IMR-90 (cell line): Measurements from ENCODE around the gene SSR1. TPM values are rescaled to one million over a fixed set of nuclear protein-coding genes. Genes with fewer than 3 reads are reported as not detected.

ENCODE experiments used
- ATAC-seq: fragments of 200-7000 bp; cut with Tn5 transposase; 2 replicates; pipeline ENCODE4 v1.9.1; 2020; ENCODE audit warnings: low read depth, mild to moderate bottlenecking, moderate library complexity
- BruUV-seq: library from RNA; stranded (reverse); fragments of 400-500 nt; replicated peaks from 2 replicates; lab custom pipeline; 2021; lab: Mats Ljungman, UMichigan
- CTCF ChIA-PET: fragments of 300-600 bp; formaldehyde crosslinking; extraction: SDS; loops from one replicate; lab custom pipeline; 2021; ENCODE audit warnings: antibody characterized with exemption; lab: Yijun Ruan, JAX
- POLR2A ChIA-PET: fragments of 300-600 bp; sonication (Branson Sonifier 250); formaldehyde crosslinking; loops from one replicate; lab custom pipeline; 2022; ENCODE audit warnings: antibody characterized with exemption; ENCODE audit not compliant: unreplicated experiment; lab: Charles Lee
- DNase-seq: peaks from one replicate; pipeline ENCODE4 v3.0.0; 2013
- H2AFZ ChIP-seq: replicated peaks from 2 replicates; pipeline ENCODE3; 2013; ENCODE audit warnings: low read length, mild to moderate bottlenecking; ENCODE audit not compliant: poor library complexity
- H2AK5ac ChIP-seq: 2 replicates; pipeline ENCODE4 v1.6.1; 2013; ENCODE audit warnings: low read depth, low read length, inconsistent platforms
- H2AK9ac ChIP-seq: replicated peaks from 2 replicates; pipeline ENCODE3; 2013; ENCODE audit warnings: mild to moderate bottlenecking, low read depth, low read length, moderate library complexity; ENCODE audit not compliant: poor library complexity
- H2BK120ac ChIP-seq: 2 replicates; pipeline ENCODE4 v1.6.1; 2013; ENCODE audit warnings: low read depth, low read length, inconsistent platforms
- H2BK15ac ChIP-seq: 3 replicates; pipeline ENCODE4 v1.6.1; 2013; ENCODE audit warnings: low read depth, low read length, inconsistent platforms
- H2BK20ac ChIP-seq: 2 replicates; pipeline ENCODE4 v1.6.1; 2013; ENCODE audit warnings: low read depth, mild to moderate bottlenecking, inconsistent platforms, low read length, moderate library complexity
- H2BK5ac ChIP-seq: 2 replicates; pipeline ENCODE4 v1.6.1; 2013; ENCODE audit warnings: mild to moderate bottlenecking, low read depth, low read length, inconsistent platforms; ENCODE audit not compliant: poor library complexity, severe bottlenecking
- H3K14ac ChIP-seq: replicated peaks from 2 replicates; pipeline ENCODE4 v1.6.1; 2013; ENCODE audit warnings: low read depth, low read length, inconsistent platforms
- H3K18ac ChIP-seq: 2 replicates; pipeline ENCODE4 v1.6.1; 2013; ENCODE audit warnings: low read depth, low read length, control low read depth
- H3K23ac ChIP-seq: 2 replicates; pipeline ENCODE4 v1.6.1; 2013; ENCODE audit warnings: low read depth, low read length, inconsistent platforms
- H3K27ac ChIP-seq: 2 replicates; pipeline ENCODE4 v1.5.1; 2013; ENCODE audit warnings: mild to moderate bottlenecking, control low read depth, low read length; ENCODE audit not compliant: insufficient read depth
- H3K27me3 ChIP-seq: 2 replicates; pipeline ENCODE4 v1.6.1; 2013; ENCODE audit warnings: low read length; ENCODE audit not compliant: control insufficient read depth, insufficient read depth
- H3K36me3 ChIP-seq: 2 replicates; pipeline ENCODE4 v1.6.1; 2013; ENCODE audit warnings: low read length, mixed read lengths; ENCODE audit not compliant: control insufficient read depth, insufficient read depth
- H3K4ac ChIP-seq: 2 replicates; pipeline ENCODE4 v1.6.1; 2013; ENCODE audit warnings: low read depth, low read length, inconsistent platforms
- H3K4me1 ChIP-seq: 2 replicates; pipeline ENCODE4 v1.6.1; 2013; ENCODE audit warnings: low read length, mixed read lengths; ENCODE audit not compliant: control insufficient read depth, insufficient read depth
- H3K4me2 ChIP-seq: 2 replicates; pipeline ENCODE4 v1.6.1; 2013; ENCODE audit warnings: low read depth, mild to moderate bottlenecking, control low read depth, low read length, moderate library complexity
- H3K4me3 ChIP-seq: 2 replicates; pipeline ENCODE4 v1.5.1; 2013; ENCODE audit warnings: low read depth, mild to moderate bottlenecking, control low read depth, low read length, moderate library complexity; ENCODE audit not compliant: insufficient read depth
- H3K56ac ChIP-seq: 2 replicates; pipeline ENCODE4 v1.6.1; 2013; ENCODE audit warnings: low read length, inconsistent platforms; ENCODE audit not compliant: insufficient read depth; ENCODE audit errors: extremely low read depth
- H3K79me1 ChIP-seq, 2 experiments: 2 replicates each; pipeline ENCODE4 v1.6.1; 2013; ENCODE audit warnings: low read length in 2 of 2, inconsistent platforms in 1 of 2, low read depth in 1 of 2
- H3K9ac ChIP-seq: 2 replicates; pipeline ENCODE4 v1.6.1; 2013; ENCODE audit warnings: low read depth, low read length, control low read depth
- H3K9me1 ChIP-seq: 2 replicates; pipeline ENCODE4 v1.6.1; 2013; ENCODE audit warnings: low read length, inconsistent platforms; ENCODE audit not compliant: insufficient read depth
- H3K9me3 ChIP-seq: 2 replicates; pipeline ENCODE4 v1.6.1; 2013; ENCODE audit warnings: low read length; ENCODE audit not compliant: control insufficient read depth, insufficient read depth
- H4K20me1 ChIP-seq: 2 replicates; pipeline ENCODE4 v1.6.1; 2013; ENCODE audit warnings: low read length, inconsistent platforms; ENCODE audit not compliant: insufficient read depth
- H4K5ac ChIP-seq: 2 replicates; pipeline ENCODE4 v1.6.1; 2013; ENCODE audit warnings: mild to moderate bottlenecking, low read depth, low read length, control low read depth
- H4K8ac ChIP-seq, 2 experiments: 2 replicates each; pipeline ENCODE4 v1.6.1; 2013; ENCODE audit warnings: low read depth in 2 of 2, low read length in 2 of 2, control low read depth in 1 of 2, inconsistent platforms in 1 of 2
- H4K91ac ChIP-seq: 2 replicates; pipeline ENCODE4 v1.6.1; 2013; ENCODE audit warnings: low read depth, low read length, inconsistent platforms; ENCODE audit not compliant: insufficient read depth
- BHLHE40 ChIP-seq: fragments of 150-350 bp; IDR thresholded peaks from 2 replicates; pipeline ENCODE4 v1.6.1; 2016; ENCODE audit warnings: mild to moderate bottlenecking, low read depth, low read length
- CEBPB ChIP-seq: IDR thresholded peaks from 2 replicates; pipeline ENCODE4 v1.6.1; 2012; ENCODE audit warnings: low read depth, low read length, improper control_type of control experiment
- CHD1 ChIP-seq: IDR thresholded peaks from 2 replicates; pipeline ENCODE4 v1.6.1; 2012; ENCODE audit warnings: low read depth, low read length, improper control_type of control experiment
- CTCF ChIP-seq: conservative IDR thresholded peaks from 2 replicates; pipeline ENCODE4 v1.5.1; 2012; ENCODE audit warnings: mild to moderate bottlenecking, low read depth, low read length, improper control_type of control experiment
- ELK1 ChIP-seq: fragments of 150-350 bp; IDR thresholded peaks from 2 replicates; pipeline ENCODE4 v1.6.1; 2016; ENCODE audit warnings: low read depth, mild to moderate bottlenecking, low read length, moderate library complexity, borderline replicate concordance
- FOS ChIP-seq: fragments of 150-350 bp; IDR thresholded peaks from 2 replicates; pipeline ENCODE4 v1.6.1; 2016; ENCODE audit warnings: low read depth, low read length
- MAFK ChIP-seq: IDR thresholded peaks from 2 replicates; pipeline ENCODE4 v1.6.1; 2012; ENCODE audit warnings: low read depth, low read length, improper control_type of control experiment
- MAZ ChIP-seq: IDR thresholded peaks from 2 replicates; pipeline ENCODE4 v1.6.1; 2012; ENCODE audit warnings: low read depth, mild to moderate bottlenecking, low read length, improper control_type of control experiment, moderate library complexity, borderline replicate concordance
- MXI1 ChIP-seq: IDR thresholded peaks from 2 replicates; pipeline ENCODE4 v1.6.1; 2012; ENCODE audit warnings: low read depth, mild to moderate bottlenecking, low read length, moderate library complexity, borderline replicate concordance
- NFE2L2 ChIP-seq: fragments of 150-350 bp; IDR thresholded peaks from 2 replicates; pipeline ENCODE4 v1.6.1; 2016; ENCODE audit warnings: low read depth, mild to moderate bottlenecking, low read length
- POLR2A ChIP-seq: IDR thresholded peaks from 2 replicates; pipeline ENCODE4 v1.6.1; 2012; ENCODE audit warnings: mild to moderate bottlenecking, low read depth, low read length
- RAD21 ChIP-seq: IDR thresholded peaks from 2 replicates; pipeline ENCODE4 v1.6.1; 2012; ENCODE audit warnings: low read length, improper control_type of control experiment
- RCOR1 ChIP-seq: IDR thresholded peaks from 2 replicates; pipeline ENCODE4 v1.6.1; 2012; ENCODE audit warnings: mild to moderate bottlenecking, low read length, improper control_type of control experiment; ENCODE audit not compliant: insufficient replicate concordance
- RFX5 ChIP-seq: IDR thresholded peaks from 2 replicates; pipeline ENCODE4 v1.8.0; 2012; ENCODE audit warnings: low read depth, mild to moderate bottlenecking, low read length, moderate library complexity
- SMC3 ChIP-seq: fragments of 150-350 bp; IDR thresholded peaks from 2 replicates; pipeline ENCODE4 v1.6.1; 2016; ENCODE audit warnings: low read depth, mild to moderate bottlenecking, antibody characterized with exemption, low read length, moderate library complexity
- USF2 ChIP-seq: fragments of 150-350 bp; IDR thresholded peaks from 2 replicates; pipeline ENCODE4 v1.6.1; 2017; ENCODE audit warnings: mild to moderate bottlenecking, antibody characterized with exemption, low read length, low read depth
- WGBS, 2 experiments: methylation state at CpG; one replicate each; pipeline versions ENCODE4 v1.1.5 to v1.1.7; 2013; ENCODE audit warnings: missing lambda C conversion rate in 2 of 2; ENCODE audit not compliant: insufficient read length in 1 of 2; ENCODE audit errors: extremely low coverage in 2 of 2; 5-methylcytosine and 5-hydroxymethylcytosine counted together
- dilution Hi-C: fragments of 300-500 bp; cut with HindIII; formaldehyde crosslinking; loops from one replicate; pipeline ENCODE4 v1.14.3; 2018; ENCODE audit warnings: low sequenced_read_pairs; ENCODE audit not compliant: unreplicated experiment
- in situ Hi-C: fragments of 300-500 bp; cut with MboI; formaldehyde crosslinking; loops from 3 replicates; pipeline ENCODE4 v1.14.3; 2019; ENCODE audit warnings: low sequenced_read_pairs, inconsistent platforms, mixed read lengths
- intact Hi-C: fragments of 100-400 bp; cut with micrococcal nuclease; formaldehyde crosslinking; loops from 2 replicates; pipeline ENCODE4 v1.10.0; 2022
- polyA plus RNA-seq, 3 experiments: library from polyadenylated mRNA; depleted of rRNA; stranded (reverse); fragments of >200 nt; gene quantifications; 2 replicates each; pipeline ENCODE4 v1.2.3, GENCODE V29; 2012; ENCODE audit warnings: low replicate concordance in 1 of 3
- total RNA-seq: library from RNA; depleted of rRNA; stranded (reverse); fragments of >200 nt; gene quantifications from 2 replicates; pipeline ENCODE4 v1.2.3, GENCODE V29; 2012

The SSR1 gene
- total and polyA plus RNA-seq, 2 of the 4 experiments (the other 2 are of a cell fraction) = 110 to 120 TPM

- Histone ChIP-seq H2AFZ (no peak overlapping the region), H3K23ac (no peak overlapping the region), H4K8ac (no peak overlapping the region), H2AK9ac (no peak overlapping the region), H3K27ac (no peak overlapping the region), H2BK20ac (no peak overlapping the region), H3K4me1 (peaks cover 4% of the 10 kb centered on the region; the same call in 1 of the 2 replicates), H3K79me1 (peaks cover 19 to 39% of the 10 kb centered on the region in 2 experiments), H4K5ac (no peak overlapping the region), H3K27me3 (no peaks in the 10 kb centered on the region), H3K56ac (no peak overlapping the region), H2BK15ac (no peak overlapping the region), H4K91ac (no peak overlapping the region), H2BK120ac (no peak overlapping the region), H2BK5ac (no peak overlapping the region), H3K9ac (no peak overlapping the region), H4K20me1 (0 out of 2 replicates have a peak, but pooled peaks cover under 1% of the 10 kb centered on the region), H2AK5ac (no peak overlapping the region), H3K4me2 (no peak overlapping the region), H3K18ac (no peak overlapping the region), H3K4ac (no peak overlapping the region), H3K4me3 (no peak overlapping the region), H3K9me1 (peaks cover 8% of the 10 kb centered on the region; the same call in 1 of the 2 replicates), H3K9me3 (no peaks in the 10 kb centered on the region), H3K14ac (no peak overlapping the region), H3K36me3 (peaks cover 38% of the 10 kb centered on the region)
- DNase-seq (no peak), ATAC-seq (no peak)
- no TSS peak for BruUV-seq
- ChIA-PET POLR2A (no interaction called here), CTCF (no interaction called here)
- in situ Hi-C loops = no loop called here
- intact Hi-C loops = no loop called here
- TF ChIP-seq POLR2A (no peak), FOS (no peak), MAFK (no peak), NFE2L2 (no peak), RFX5 (no peak), CEBPB (no peak), MAZ (no peak), BHLHE40 (no peak), CHD1 (no peak), USF2 (no peak), SMC3 (no peak), CTCF (no peak), RCOR1 (no peak), ELK1 (no peak), MXI1 (no peak), RAD21 (no peak)
- 86% methylated on average over 1 of the region's 9 CpGs; no CpG with 5 or more reads in 1 of the 2 experiments for WGBS, 2 experiments
- dilution Hi-C loops = no loop called here
Observed at GRCh38 chr6:7224731-7225130, 88.3 kb downstream of the SSR1 start.
